Activated T-helper 17 cell treated with anti-CD3 and anti-CD28 coated beads, Interleukin-2, amount 50 U/mL, for 72 hours (primary cell): ENCODE data around the gene CLEC16A. TPM values are rescaled to one million over a fixed set of nuclear protein-coding genes. Genes with fewer than 3 reads are reported as not detected.

ENCODE experiments used
- ATAC-seq: fragments of 150-1000 bp; cut with Tn5 transposase; replicated peaks from 2 replicates; pipeline ENCODE4 v1.10.0; 2021; ENCODE audit warnings: mild to moderate bottlenecking, moderate library complexity
- H3K27ac Mint-ChIP-seq: one replicate; pipeline ENCODE4 v1.8.0; 2022; ENCODE audit warnings: mixed read lengths
- H3K27me3 Mint-ChIP-seq: one replicate; pipeline ENCODE4 v1.8.0; 2022; ENCODE audit warnings: mixed read lengths
- H3K36me3 Mint-ChIP-seq: one replicate; pipeline ENCODE4 v1.8.0; 2022; ENCODE audit warnings: low read depth, mild to moderate bottlenecking, mixed read lengths
- H3K4me1 Mint-ChIP-seq: one replicate; pipeline ENCODE4 v1.8.0; 2022; ENCODE audit warnings: mixed read lengths
- H3K4me3 Mint-ChIP-seq: one replicate; pipeline ENCODE4 v1.8.0; 2022; ENCODE audit warnings: mild to moderate bottlenecking, mixed read lengths
- H3K9me3 Mint-ChIP-seq: one replicate; pipeline ENCODE4 v1.8.0; 2022; ENCODE audit warnings: mixed read lengths
- total RNA-seq, 2 donors: library from RNA; stranded (reverse); gene quantifications; one replicate each; pipeline ENCODE4 v1.2.3, GENCODE V29; 2022

The CLEC16A gene
- total RNA-seq, 2 donors from 2014 or later: 24.3 to 24.8 TPM

DNA sequence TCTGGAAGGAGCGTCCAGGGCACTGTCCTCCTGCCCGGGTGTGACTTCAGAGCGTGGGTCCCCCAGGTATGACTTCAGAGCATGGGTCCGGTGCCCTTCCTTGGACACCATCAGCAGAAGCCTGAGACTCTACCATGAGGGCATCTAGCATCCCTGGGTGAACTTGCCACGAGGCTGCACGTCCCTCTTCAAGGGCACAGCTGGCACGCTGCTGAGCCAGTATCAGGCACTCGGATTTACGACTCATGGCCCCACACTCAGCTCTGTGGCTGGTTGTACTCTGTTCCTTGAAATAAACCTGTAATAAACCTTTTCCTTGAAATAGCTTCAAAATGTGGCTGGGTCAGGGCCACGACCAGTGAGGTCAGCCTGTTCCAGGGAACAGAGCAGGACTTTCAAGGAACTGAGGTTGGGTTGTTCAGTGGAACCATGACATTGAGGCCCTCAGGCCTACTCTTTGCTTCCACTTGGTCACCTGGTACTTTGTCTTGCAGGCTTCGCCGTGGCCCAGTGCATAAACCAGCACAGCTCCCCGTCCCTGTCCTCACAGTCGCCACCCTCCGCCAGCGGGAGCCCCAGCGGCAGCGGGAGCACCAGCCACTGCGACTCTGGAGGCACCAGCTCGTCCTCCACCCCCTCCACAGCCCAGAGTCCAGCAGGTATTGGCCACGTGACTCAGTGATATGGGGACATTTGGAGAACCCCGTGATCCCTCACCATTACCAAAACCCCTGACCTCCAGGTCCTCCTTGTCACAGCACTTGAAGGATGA is 221.7 kb downstream of the CLEC16A start:
- H3K27me3 Mint-ChIP-seq: no peaks in the 10 kb centered on the region
- peaks cover 19% of the 10 kb centered on the region for H3K36me3 Mint-ChIP-seq
- ATAC-seq: peak; percentile 57
- H3K4me3 Mint-ChIP-seq: no peak overlapping the region
- H3K27ac Mint-ChIP-seq: no peak overlapping the region
- no peaks in the 10 kb centered on the region for H3K9me3 Mint-ChIP-seq
- H3K4me1 Mint-ChIP-seq: peaks cover 2% of the 10 kb centered on the region

- H3K4me1 Mint-ChIP-seq: peaks cover 5% of the 10 kb centered on the region
- H3K27ac Mint-ChIP-seq: no peak overlapping the region
- no peaks in the 10 kb centered on the region for H3K9me3 Mint-ChIP-seq
- no peak overlapping the region for H3K4me3 Mint-ChIP-seq
- no peak for ATAC-seq
- peaks cover 18% of the 10 kb centered on the region for H3K36me3 Mint-ChIP-seq
- H3K27me3 Mint-ChIP-seq: no peaks in the 10 kb centered on the region
Observed at GRCh38 chr16:11167581-11167980, 223.2 kb downstream of the CLEC16A start.

DNA sequence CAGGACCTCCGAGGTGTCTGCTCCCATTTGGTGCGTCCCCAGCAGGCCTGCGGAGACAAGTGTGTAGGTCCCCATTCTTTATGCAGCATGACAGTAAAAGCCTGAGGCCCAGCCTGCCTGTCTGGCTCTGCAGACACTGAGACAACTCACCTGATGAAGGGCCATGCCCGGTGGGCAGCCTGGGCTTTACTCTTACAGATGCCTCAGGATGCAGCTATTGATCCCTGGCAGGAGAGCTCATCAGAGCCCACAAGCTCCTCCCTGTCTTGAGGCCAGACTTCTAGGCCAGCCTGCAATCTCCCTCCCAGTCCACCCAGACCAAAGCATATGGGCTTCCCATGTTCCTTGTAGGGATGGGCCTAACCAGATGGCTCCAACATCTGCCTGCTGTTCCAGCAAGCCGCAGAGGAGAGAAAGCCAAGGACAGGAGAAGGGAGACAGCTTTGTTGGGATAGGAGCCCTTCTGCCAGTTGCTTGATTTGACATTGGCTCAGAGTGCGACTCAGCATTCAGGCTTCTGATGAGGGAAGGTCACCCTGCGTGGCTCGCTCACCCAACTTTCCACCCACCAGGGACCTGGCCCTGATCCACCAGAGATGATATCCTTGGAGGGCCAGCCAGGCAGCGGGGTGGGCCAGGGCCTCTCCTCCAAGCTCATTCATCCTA is 224.2 kb downstream of the CLEC16A start:
- H3K27me3 Mint-ChIP-seq: no peaks in the 10 kb centered on the region
- peak overlapping the region; percentile 63 for H3K27ac Mint-ChIP-seq
- no peak for ATAC-seq
- H3K4me1 Mint-ChIP-seq: peaks cover 5% of the 10 kb centered on the region
- H3K36me3 Mint-ChIP-seq: peaks cover 24% of the 10 kb centered on the region
- H3K9me3 Mint-ChIP-seq: no peaks in the 10 kb centered on the region
- H3K4me3 Mint-ChIP-seq: no peak overlapping the region

DNA sequence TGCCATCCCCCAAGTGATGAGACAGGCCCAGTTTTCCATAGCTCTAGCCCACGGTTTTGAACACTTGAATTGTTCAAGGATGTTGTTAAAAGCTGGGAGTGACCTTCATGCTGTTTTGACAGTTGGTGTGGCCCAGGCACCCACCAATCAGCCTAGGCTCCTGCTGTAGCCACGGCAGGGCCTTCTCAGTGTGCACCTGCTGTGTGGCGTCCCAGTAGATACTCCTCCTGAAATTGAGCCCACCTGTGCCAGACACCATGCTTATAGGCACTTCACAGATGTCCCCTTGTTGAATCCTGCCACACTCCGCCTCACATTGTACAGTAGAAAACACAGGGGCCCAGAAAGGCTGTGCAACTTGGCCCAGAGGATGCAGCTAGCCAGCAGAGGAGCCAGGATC is 225.3 kb downstream of the CLEC16A start:
- H3K27ac Mint-ChIP-seq: no peak overlapping the region
- peaks cover 7% of the 10 kb centered on the region for H3K4me1 Mint-ChIP-seq
- H3K9me3 Mint-ChIP-seq: no peaks in the 10 kb centered on the region
- H3K4me3 Mint-ChIP-seq: no peak overlapping the region
- H3K36me3 Mint-ChIP-seq: peaks cover 35% of the 10 kb centered on the region
- no peak for ATAC-seq
- H3K27me3 Mint-ChIP-seq: no peaks in the 10 kb centered on the region

DNA sequence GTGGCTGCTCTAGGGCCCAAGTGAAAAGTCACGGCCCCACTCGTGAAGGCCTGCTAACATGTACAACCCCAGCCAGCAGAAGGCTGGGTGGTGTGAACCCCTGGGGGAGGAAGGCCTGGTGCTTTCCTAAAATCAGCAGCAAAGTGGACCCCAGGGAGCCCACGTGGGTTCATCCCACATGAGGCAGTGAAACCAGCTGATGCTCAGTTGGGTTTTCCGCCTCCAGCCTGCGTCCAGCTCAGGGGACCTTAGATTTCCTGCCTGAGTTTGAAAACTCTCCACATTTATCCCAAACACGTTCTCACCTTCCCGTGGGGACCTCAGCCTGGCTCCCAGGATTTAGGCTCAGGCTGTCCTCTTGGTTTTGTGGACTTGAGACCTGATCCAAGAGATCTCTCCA is 225.8 kb downstream of the CLEC16A start:
- ATAC-seq: no peak
- no peaks in the 10 kb centered on the region for H3K27me3 Mint-ChIP-seq
- H3K4me1 Mint-ChIP-seq: peaks cover 13% of the 10 kb centered on the region
- H3K36me3 Mint-ChIP-seq: peaks cover 40% of the 10 kb centered on the region
- H3K27ac Mint-ChIP-seq: no peak overlapping the region
- no peaks in the 10 kb centered on the region for H3K9me3 Mint-ChIP-seq
- H3K4me3 Mint-ChIP-seq: no peak overlapping the region

DNA sequence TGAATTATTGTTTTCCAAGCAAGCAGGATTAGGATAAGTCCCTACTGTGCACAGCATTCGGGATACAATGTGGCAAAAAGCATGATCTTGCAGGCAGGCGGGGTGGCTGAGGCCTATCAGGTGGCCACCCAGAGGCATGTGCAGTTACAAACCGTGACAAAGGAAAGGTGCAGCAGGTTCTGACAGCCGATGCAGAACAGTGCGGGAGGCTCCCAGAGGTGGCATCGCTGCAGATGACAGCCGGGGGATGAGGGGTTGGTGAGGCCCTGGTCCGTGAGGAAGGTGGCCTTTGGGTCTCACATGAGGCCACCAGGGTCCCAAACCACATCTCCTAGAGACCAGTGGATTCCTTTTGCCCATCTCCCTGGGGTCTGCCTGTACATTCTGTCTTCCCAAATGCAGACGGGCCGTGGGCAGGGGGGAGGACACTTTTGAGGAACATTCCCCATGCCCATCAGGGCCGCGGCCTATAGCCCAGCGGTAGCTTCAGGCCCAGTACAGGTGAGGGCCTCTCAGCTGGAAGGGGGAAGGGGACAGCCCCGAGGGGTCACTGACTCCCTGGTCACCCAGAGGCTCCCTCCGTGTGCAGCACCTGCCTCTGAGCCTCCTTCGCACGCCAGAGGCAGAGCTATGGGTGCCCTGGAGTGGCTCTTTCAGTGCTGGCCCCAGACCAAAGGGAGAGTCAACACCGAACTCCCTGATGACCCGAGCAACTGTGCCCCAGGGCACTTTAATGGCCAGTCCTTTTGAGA is 226.5 kb downstream of the CLEC16A start:
- no peaks in the 10 kb centered on the region for H3K27me3 Mint-ChIP-seq
- H3K4me3 Mint-ChIP-seq: no peak overlapping the region
- H3K36me3 Mint-ChIP-seq: peaks cover 45% of the 10 kb centered on the region
- peaks cover 19% of the 10 kb centered on the region for H3K4me1 Mint-ChIP-seq
- H3K27ac Mint-ChIP-seq: no peak overlapping the region
- no peaks in the 10 kb centered on the region for H3K9me3 Mint-ChIP-seq
- ATAC-seq: no peak

- no peak for ATAC-seq
- Mint-ChIP-seq H3K4me1 (peaks cover 24% of the 10 kb centered on the region), H3K27me3 (no peaks in the 10 kb centered on the region), H3K27ac (no peak overlapping the region), H3K36me3 (peaks cover 48% of the 10 kb centered on the region), H3K4me3 (no peak overlapping the region), H3K9me3 (no peaks in the 10 kb centered on the region)
Observed at GRCh38 chr16:11171448-11171709, 227.0 kb downstream of the CLEC16A start.

- Mint-ChIP-seq H3K9me3 (no peaks in the 10 kb centered on the region), H3K4me1 (peaks cover 29% of the 10 kb centered on the region), H3K4me3 (no peak overlapping the region), H3K27me3 (no peaks in the 10 kb centered on the region), H3K36me3 (peaks cover 45% of the 10 kb centered on the region), H3K27ac (no peak overlapping the region)
- no peak for ATAC-seq
Observed at GRCh38 chr16:11171757-11172299, 227.5 kb downstream of the CLEC16A start.

GRCh38 chr16:11173426-11173825 is 229.1 kb downstream of the CLEC16A start:
- peaks cover 31% of the 10 kb centered on the region for H3K4me1 Mint-ChIP-seq
- H3K27me3 Mint-ChIP-seq: no peaks in the 10 kb centered on the region
- H3K9me3 Mint-ChIP-seq: no peaks in the 10 kb centered on the region
- no peak for ATAC-seq
- H3K4me3 Mint-ChIP-seq: no peak overlapping the region
- H3K27ac Mint-ChIP-seq: no peak overlapping the region
- H3K36me3 Mint-ChIP-seq: peaks cover 38% of the 10 kb centered on the region

DNA sequence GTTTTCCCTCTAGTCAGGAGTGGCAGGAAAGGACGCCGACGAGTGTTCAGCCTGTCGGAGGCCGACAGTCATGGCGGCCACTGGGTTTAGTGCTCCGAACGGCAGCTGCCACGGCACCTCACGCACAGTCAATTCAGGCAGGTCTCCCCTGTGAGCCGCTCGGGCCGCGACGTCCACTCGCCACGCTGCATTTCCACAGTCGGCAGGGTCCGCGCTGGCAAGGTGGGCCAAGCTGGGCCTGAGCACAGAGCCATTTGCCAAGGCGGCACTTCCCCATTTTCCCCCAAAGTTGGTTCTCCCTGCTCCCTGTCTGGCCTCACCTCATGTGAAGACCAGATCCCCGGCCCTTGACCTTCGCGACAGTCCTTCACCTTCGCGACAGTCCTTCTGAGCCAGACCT is 229.8 kb downstream of the CLEC16A start:
- H3K27me3 Mint-ChIP-seq: no peaks in the 10 kb centered on the region
- no peaks in the 10 kb centered on the region for H3K9me3 Mint-ChIP-seq
- H3K4me1 Mint-ChIP-seq: peaks cover 31% of the 10 kb centered on the region
- H3K27ac Mint-ChIP-seq: no peak overlapping the region
- ATAC-seq: no peak
- H3K4me3 Mint-ChIP-seq: no peak overlapping the region
- peaks cover 45% of the 10 kb centered on the region for H3K36me3 Mint-ChIP-seq

DNA sequence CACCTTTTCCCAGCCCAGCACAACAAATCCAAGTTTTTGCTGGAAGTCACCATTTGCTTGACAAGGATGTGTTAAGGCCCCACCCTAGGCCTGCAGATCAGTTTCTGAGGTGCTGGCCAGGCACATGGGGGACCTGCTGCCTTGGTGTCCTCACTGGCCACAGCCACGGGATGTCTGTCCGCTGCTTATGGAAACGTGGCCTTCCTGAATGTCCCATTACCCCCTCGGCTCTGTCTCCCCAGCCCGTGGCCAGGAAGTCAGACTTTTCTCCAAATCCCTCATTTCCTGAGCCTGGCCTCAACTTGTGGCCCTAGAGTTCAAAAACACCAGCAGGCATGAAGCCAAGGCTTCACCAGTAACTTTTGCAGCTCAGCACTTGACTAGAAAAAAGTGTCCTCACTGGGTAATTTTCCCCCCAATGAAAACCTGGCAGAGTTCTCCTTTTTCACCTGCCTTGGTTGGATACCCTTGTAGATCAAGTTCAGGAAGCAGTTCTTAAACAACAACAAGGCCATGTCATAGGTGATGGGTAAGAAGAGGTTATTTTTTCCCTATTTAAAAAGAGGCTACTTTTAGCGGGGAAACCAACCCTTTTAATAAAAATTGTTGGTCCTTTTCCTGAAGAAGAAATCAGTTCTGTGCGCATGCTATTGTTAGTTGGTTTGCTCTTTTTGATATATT is 230.9 kb downstream of the CLEC16A start:
- peaks cover 56% of the 10 kb centered on the region for H3K36me3 Mint-ChIP-seq
- H3K4me1 Mint-ChIP-seq: peaks cover 37% of the 10 kb centered on the region
- H3K4me3 Mint-ChIP-seq: peak overlapping the region; percentile 64
- no peaks in the 10 kb centered on the region for H3K9me3 Mint-ChIP-seq
- peak overlapping the region; percentile 87 for H3K27ac Mint-ChIP-seq
- no peaks in the 10 kb centered on the region for H3K27me3 Mint-ChIP-seq
- no peak for ATAC-seq

GRCh38 chr16:11175787-11176341 is 231.5 kb downstream of the CLEC16A start:
- Mint-ChIP-seq H3K36me3 (peaks cover 57% of the 10 kb centered on the region), H3K9me3 (no peaks in the 10 kb centered on the region), H3K27ac (peak overlapping the region; percentile 87), H3K4me1 (peaks cover 43% of the 10 kb centered on the region), H3K4me3 (peak overlapping the region; percentile 64), H3K27me3 (no peaks in the 10 kb centered on the region)
- peak; percentile 88 for ATAC-seq

DNA sequence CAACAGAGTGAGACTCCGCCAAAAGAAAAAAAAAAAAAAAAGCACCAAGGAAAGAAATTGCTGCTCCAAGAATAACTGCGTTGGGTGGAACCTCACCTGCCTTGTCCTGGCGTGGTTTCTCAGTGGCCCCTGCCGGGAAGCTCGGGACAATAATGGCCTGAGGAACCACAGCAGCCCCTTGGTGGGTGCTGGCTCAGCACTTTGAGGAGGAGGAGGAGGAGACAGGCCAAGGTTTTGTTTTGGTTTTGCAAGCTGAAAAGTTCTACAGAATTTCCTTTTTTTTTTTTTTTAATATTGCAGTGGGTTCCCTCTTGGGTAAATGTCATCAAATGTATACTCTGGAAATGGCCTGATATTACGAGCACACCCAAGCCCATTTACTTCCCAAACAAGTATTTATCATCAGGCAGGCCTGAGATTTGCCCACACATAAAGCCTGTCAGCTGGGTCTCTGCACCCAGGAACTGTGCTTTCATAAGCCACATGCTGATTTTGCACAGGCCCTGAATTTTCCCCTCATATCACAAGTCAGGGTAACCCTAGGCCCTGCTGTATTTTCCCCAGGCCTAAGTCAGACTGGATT is 233.3 kb downstream of the CLEC16A start:
- peaks cover 44% of the 10 kb centered on the region for H3K4me1 Mint-ChIP-seq
- no peaks in the 10 kb centered on the region for H3K9me3 Mint-ChIP-seq
- H3K36me3 Mint-ChIP-seq: peaks cover 64% of the 10 kb centered on the region
- no peak overlapping the region for H3K4me3 Mint-ChIP-seq
- H3K27me3 Mint-ChIP-seq: no peaks in the 10 kb centered on the region
- H3K27ac Mint-ChIP-seq: no peak overlapping the region
- no peak for ATAC-seq

- Mint-ChIP-seq H3K4me1 (peaks cover 44% of the 10 kb centered on the region), H3K27me3 (no peaks in the 10 kb centered on the region), H3K4me3 (no peak overlapping the region), H3K27ac (no peak overlapping the region), H3K9me3 (no peaks in the 10 kb centered on the region), H3K36me3 (peaks cover 59% of the 10 kb centered on the region)
- ATAC-seq: no peak
Observed at GRCh38 chr16:11178424-11178823, 234.1 kb downstream of the CLEC16A start.
